Esophagus muscularis mucosa (tissue), 3 donors: Measurements from ENCODE around the gene PBX3.
"Not testable (repeated sequence)": the region's sequence is repeated elsewhere in the genome, so short reads cannot be mapped to it uniquely, and the experiment has no call there.

ENCODE experiments used
- CTCF ChIP-seq, 3 experiments: fragments of 200-600 bp in 2 of 3; fragments of 450-650 bp in 1 of 3; sonication (generic) in 2 of 3; IDR thresholded peaks; one replicate each; pipeline ENCODE4 v1.5.1; 2017 to 2019; ENCODE audit warnings: antibody characterized with exemption in 3 of 3, mild to moderate bottlenecking in 2 of 3, moderate library complexity in 1 of 3
- EP300 ChIP-seq: sonication (generic); formaldehyde crosslinking; IDR thresholded peaks from one replicate; pipeline ENCODE4 v1.6.1; 2017; ENCODE audit warnings: antibody characterized with exemption

- not testable (repeated sequence) for TF ChIP-seq CTCF (IDR thresholded peaks at IDR 0.05); EP300
Observed at GRCh38 chr9:125776789-125777188, 29.6 kb downstream of the PBX3 start.
